Measurements from ENCODE around the gene MUC12.

MUC12 gene

GRCh38 chr7:100942045-100942774, 27.2 kb upstream of the MUC12 start:
- no peak overlapping the region for H3K4me3 ChIP-seq (ENCODE audit: low read depth, low read length)
- no peak for DNase-seq (ENCODE audit: low read depth)
- TF ChIP-seq, protein P1, sequence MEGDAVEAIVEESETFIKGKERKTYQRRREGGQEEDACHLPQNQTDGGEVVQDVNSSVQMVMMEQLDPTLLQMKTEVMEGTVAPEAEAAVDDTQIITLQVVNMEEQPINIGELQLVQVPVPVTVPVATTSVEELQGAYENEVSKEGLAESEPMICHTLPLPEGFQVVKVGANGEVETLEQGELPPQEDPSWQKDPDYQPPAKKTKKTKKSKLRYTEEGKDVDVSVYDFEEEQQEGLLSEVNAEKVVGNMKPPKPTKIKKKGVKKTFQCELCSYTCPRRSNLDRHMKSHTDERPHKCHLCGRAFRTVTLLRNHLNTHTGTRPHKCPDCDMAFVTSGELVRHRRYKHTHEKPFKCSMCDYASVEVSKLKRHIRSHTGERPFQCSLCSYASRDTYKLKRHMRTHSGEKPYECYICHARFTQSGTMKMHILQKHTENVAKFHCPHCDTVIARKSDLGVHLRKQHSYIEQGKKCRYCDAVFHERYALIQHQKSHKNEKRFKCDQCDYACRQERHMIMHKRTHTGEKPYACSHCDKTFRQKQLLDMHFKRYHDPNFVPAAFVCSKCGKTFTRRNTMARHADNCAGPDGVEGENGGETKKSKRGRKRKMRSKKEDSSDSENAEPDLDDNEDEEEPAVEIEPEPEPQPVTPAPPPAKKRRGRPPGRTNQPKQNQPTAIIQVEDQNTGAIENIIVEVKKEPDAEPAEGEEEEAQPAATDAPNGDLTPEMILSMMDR (IDR thresholded peaks at IDR 0.05; ENCODE audit: low read depth, low read length, missing control alignments): no peak

GRCh38 chr7:100943693-100944092, 25.7 kb upstream of the MUC12 start:
- H3K4me3 ChIP-seq (ENCODE audit: low read depth, low read length): no peak overlapping the region
- TF ChIP-seq, protein P1 (IDR thresholded peaks at IDR 0.05; ENCODE audit: low read depth, low read length, missing control alignments): no peak
- DNase-seq (ENCODE audit: low read depth): no peak

- TF ChIP-seq, protein P1 (IDR thresholded peaks at IDR 0.05; ENCODE audit: low read depth, low read length, missing control alignments): no peak
- no peak for DNase-seq (ENCODE audit: low read depth)
- no peak overlapping the region for H3K4me3 ChIP-seq (ENCODE audit: low read depth, low read length)
Observed at GRCh38 chr7:100944138-100944537, 25.2 kb upstream of the MUC12 start.

DNA sequence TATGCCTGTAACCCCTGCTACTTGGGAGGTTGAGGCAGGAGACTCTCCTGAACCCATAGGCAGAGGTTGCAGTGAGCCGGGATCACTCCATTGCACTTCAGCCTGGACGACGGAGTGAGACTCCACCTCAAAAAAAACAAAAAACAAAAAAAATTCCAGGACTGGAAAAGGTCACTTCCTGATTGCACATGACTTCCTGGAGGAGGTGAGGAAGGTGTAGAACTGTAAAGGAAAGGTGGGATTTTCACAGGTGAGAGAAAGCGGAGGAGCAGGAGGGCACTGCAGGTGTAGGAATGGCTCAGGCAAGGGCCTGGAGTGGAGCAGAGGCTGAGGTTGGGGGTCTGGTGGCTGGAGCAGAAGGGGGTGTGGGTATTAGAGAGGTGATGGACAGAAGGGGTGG, 23.3 kb upstream of the MUC12 start:
- no peak for DNase-seq (ENCODE audit: low read depth)
- H3K4me3 ChIP-seq (ENCODE audit: low read depth, low read length): no peak overlapping the region
- TF ChIP-seq, protein P1 (IDR thresholded peaks at IDR 0.05; ENCODE audit: low read depth, low read length, missing control alignments): no peak

- no peak overlapping the region for H3K4me3 ChIP-seq (ENCODE audit: low read depth, low read length)
- TF ChIP-seq, protein P1 (IDR thresholded peaks at IDR 0.05; ENCODE audit: low read depth, low read length, missing control alignments): no peak
- no peak for DNase-seq (ENCODE audit: low read depth)
Observed at GRCh38 chr7:100946766-100947365, 22.5 kb upstream of the MUC12 start.

DNA sequence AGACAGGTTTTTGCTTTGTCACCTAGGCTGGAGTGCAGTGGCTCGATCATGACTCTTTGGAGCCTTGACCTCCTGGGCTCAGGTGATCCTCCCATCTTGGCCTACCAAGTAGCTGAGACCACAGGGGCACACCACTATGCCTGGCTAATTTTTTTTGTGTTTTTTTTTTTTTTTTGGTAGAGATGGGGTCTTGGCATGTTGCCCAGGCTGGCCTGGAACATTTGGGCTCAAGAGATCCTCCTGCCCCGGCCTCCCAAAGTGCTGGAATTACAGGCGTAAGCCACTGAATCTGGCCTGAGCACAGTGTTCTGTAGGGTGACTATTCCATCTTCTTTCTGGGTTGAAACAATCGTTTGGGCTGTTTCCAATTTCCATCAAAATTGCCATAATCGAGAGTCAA, 21.6 kb upstream of the MUC12 start:
- no peak overlapping the region for H3K4me3 ChIP-seq (ENCODE audit: low read depth, low read length)
- TF ChIP-seq, protein P1 (IDR thresholded peaks at IDR 0.05; ENCODE audit: low read depth, low read length, missing control alignments): no peak
- DNase-seq (ENCODE audit: low read depth): no peak

Measured in GM12864 (cell line).